ENCODE data around the gene GPC4.

DNA sequence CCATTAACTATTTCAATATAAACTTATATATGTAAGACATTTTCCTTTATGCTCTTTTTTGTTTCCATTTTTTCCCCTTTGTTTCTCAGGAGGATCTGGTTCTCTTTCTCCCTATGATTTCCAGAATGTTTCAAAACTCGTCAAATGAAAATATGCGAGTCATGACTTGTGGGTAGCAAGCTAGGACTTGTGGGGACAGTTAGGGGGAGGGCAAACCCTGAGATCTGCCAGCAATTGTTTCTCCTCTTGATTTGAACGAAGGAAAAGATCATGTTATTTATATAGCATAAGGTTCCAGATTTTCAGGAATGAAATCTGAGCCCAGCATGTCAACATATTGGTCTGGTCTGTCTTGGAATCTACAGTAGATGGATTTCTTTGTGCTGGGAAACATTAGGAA is 28.9 kb upstream of the GPC4 start:
- TF ChIP-seq, protein P1, sequence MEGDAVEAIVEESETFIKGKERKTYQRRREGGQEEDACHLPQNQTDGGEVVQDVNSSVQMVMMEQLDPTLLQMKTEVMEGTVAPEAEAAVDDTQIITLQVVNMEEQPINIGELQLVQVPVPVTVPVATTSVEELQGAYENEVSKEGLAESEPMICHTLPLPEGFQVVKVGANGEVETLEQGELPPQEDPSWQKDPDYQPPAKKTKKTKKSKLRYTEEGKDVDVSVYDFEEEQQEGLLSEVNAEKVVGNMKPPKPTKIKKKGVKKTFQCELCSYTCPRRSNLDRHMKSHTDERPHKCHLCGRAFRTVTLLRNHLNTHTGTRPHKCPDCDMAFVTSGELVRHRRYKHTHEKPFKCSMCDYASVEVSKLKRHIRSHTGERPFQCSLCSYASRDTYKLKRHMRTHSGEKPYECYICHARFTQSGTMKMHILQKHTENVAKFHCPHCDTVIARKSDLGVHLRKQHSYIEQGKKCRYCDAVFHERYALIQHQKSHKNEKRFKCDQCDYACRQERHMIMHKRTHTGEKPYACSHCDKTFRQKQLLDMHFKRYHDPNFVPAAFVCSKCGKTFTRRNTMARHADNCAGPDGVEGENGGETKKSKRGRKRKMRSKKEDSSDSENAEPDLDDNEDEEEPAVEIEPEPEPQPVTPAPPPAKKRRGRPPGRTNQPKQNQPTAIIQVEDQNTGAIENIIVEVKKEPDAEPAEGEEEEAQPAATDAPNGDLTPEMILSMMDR (conservative IDR thresholded peaks at IDR 0.05): no peak
- TF ChIP-seq ZFX (IDR thresholded peaks at IDR 0.05): no peak
